ENCODE results near the gene TFPI.

- TF ChIP-seq SUZ12 (IDR thresholded peaks at IDR 0.05) (no peak), ARNT (IDR thresholded peaks at IDR 0.05) (no peak), SP1 (IDR thresholded peaks at IDR 0.05) (no peak), BHLHE40 (IDR thresholded peaks at IDR 0.05; ENCODE audit: borderline replicate concordance) (no peak), FOXA1 (IDR thresholded peaks at IDR 0.05) (no peak), TARDBP (IDR thresholded peaks at IDR 0.05) (no peak), ZNF384 (IDR thresholded peaks at IDR 0.05) (no peak), FOXK2 (IDR thresholded peaks at IDR 0.05) (no peak), NFRKB (IDR thresholded peaks at IDR 0.05) (no peak), FOXM1 (IDR thresholded peaks at IDR 0.05; ENCODE audit: borderline replicate concordance) (no peak), PKNOX1 (IDR thresholded peaks at IDR 0.05) (no peak), HDGF (IDR thresholded peaks at IDR 0.05; ENCODE audit: borderline replicate concordance) (no peak), LEF1 (IDR thresholded peaks at IDR 0.05; ENCODE audit: borderline replicate concordance) (no peak)
Measured at GRCh38 chr2:187446711-187447110, 107.5 kb downstream of the TFPI start.

All from HEK293T (cell line).